ENCODE data around the gene ADGRA1. TPM values are rescaled to one million over a fixed set of nuclear protein-coding genes. Genes with fewer than 3 reads are reported as not detected.
"Not testable (repeated sequence)": the region's sequence is repeated elsewhere in the genome, so short reads cannot be mapped to it uniquely, and the experiment has no call there.

ADGRA1 gene
- polyA plus RNA-seq, 3 donors = not detected

- H3K79me2 ChIP-seq (ENCODE audit: insufficient read depth, low read length) = no peaks in the 10 kb centered on the region
- no peaks in the 10 kb centered on the region for H3K36me3 ChIP-seq (replicated peaks in 1 of 2; ENCODE audit: control insufficient read depth in 1 of 2, insufficient read depth in 2 of 2, low read length in 2 of 2)
- no peaks in the 10 kb centered on the region for H3K9me3 ChIP-seq (replicated peaks in 1 of 2; ENCODE audit: control insufficient read depth in 1 of 2, insufficient read depth in 1 of 2, low read length in 2 of 2)
- peaks cover 0 to 2% (median 0%) of the 10 kb centered on the region in 7 donors for H3K9me3 Mint-ChIP-seq
- no peak for DNase-seq
- peaks cover 3 to 13% (median 7%) of the 10 kb centered on the region in 3 donors for H3K27me3 Mint-ChIP-seq (ENCODE audit: low read depth in 3 of 3)
- H3K9ac ChIP-seq (ENCODE audit: insufficient read depth, low read length, poor library complexity, severe bottlenecking) = no peak overlapping the region
- H3K4me3 Mint-ChIP-seq = no peak overlapping the region
- H3K27ac ChIP-seq (ENCODE audit: low read depth in 1 of 2, low read length in 2 of 2) = no peak overlapping the region
- peaks cover 0 to 3% of the 10 kb centered on the region in 2 donors for H3K27me3 ChIP-seq (ENCODE audit: control insufficient read depth in 2 of 2, insufficient read depth in 2 of 2, low read length in 2 of 2)
- H4K20me1 ChIP-seq (ENCODE audit: insufficient read depth, low read length) = no peaks in the 10 kb centered on the region
- 94% methylated on average over 12 of the region's 14 CpGs for WGBS (ENCODE audit: insufficient coverage)
- no peaks in the 10 kb centered on the region for H3K36me3 Mint-ChIP-seq
- no peak overlapping the region for H2AFZ ChIP-seq (ENCODE audit: insufficient read depth, low read depth, low read length, poor library complexity, severe bottlenecking)
- H3K4me2 ChIP-seq (replicated peaks; ENCODE audit: extremely low read depth, low read length, poor library complexity, severe bottlenecking) = no peak overlapping the region
- no peak overlapping the region for H3K27ac Mint-ChIP-seq
- no peak overlapping the region for H3K4me3 ChIP-seq (replicated peaks in 1 of 3; ENCODE audit: low read depth in 2 of 3, low read length in 3 of 3)
- no peak for TF ChIP-seq CTCF (IDR thresholded peaks at IDR 0.05)
- intact Hi-C loops (cut with micrococcal nuclease) = no loop called here
- H3K4me1 Mint-ChIP-seq = no peaks in the 10 kb centered on the region
- no peaks in the 10 kb centered on the region for H3K4me1 ChIP-seq (ENCODE audit: control insufficient read depth in 1 of 2, insufficient read depth in 2 of 2, low read length in 2 of 2)
These were observed 35.6 kb upstream of the ADGRA1 start for GRCh38 chr10:133052076-133052475.

GRCh38 chr10:133053527-133054133, 34.1 kb upstream of the ADGRA1 start:
- not testable (repeated sequence) for H3K79me2 ChIP-seq (ENCODE audit: insufficient read depth, low read length)

More at GRCh38 chr10:133053527-133054133, 34.1 kb upstream of the ADGRA1 start:
- H3K27ac ChIP-seq (ENCODE audit: low read depth in 1 of 2, low read length in 2 of 2); H3K27ac Mint-ChIP-seq; H3K4me3 Mint-ChIP-seq; H4K20me1 ChIP-seq (ENCODE audit: insufficient read depth, low read length); H2AFZ ChIP-seq (ENCODE audit: insufficient read depth, low read depth, low read length, poor library complexity, severe bottlenecking); DNase-seq; H3K9me3 Mint-ChIP-seq; H3K36me3 ChIP-seq (replicated peaks in 1 of 2; ENCODE audit: control insufficient read depth in 1 of 2, insufficient read depth in 2 of 2, low read length in 2 of 2); H3K27me3 ChIP-seq (ENCODE audit: control insufficient read depth in 2 of 2, insufficient read depth in 2 of 2, low read length in 2 of 2); H3K4me1 ChIP-seq (ENCODE audit: control insufficient read depth in 1 of 2, insufficient read depth in 2 of 2, low read length in 2 of 2); H3K4me3 ChIP-seq (replicated peaks in 1 of 3; ENCODE audit: low read depth in 2 of 3, low read length in 3 of 3); H3K4me2 ChIP-seq (replicated peaks; ENCODE audit: extremely low read depth, low read length, poor library complexity, severe bottlenecking); intact Hi-C loops (cut with micrococcal nuclease); H3K36me3 Mint-ChIP-seq; H3K9me3 ChIP-seq (replicated peaks in 1 of 2; ENCODE audit: control insufficient read depth in 1 of 2, insufficient read depth in 1 of 2, low read length in 2 of 2); H3K4me1 Mint-ChIP-seq; H3K9ac ChIP-seq (ENCODE audit: insufficient read depth, low read length, poor library complexity, severe bottlenecking): not testable (repeated sequence)
- peaks cover 3 to 10% (median 6%) of the 10 kb centered on the region in 3 donors for H3K27me3 Mint-ChIP-seq (ENCODE audit: low read depth in 3 of 3)
- WGBS (ENCODE audit: insufficient coverage) = 94% methylated on average over 10 of the region's 10 CpGs

Measured in CD14-positive monocyte (primary cell).